ENCODE results near the gene CLPSL2.
A peak's percentile ranks its signal among the peaks of the same experiment; 100 is the strongest.

CLPSL2 gene

DNA sequence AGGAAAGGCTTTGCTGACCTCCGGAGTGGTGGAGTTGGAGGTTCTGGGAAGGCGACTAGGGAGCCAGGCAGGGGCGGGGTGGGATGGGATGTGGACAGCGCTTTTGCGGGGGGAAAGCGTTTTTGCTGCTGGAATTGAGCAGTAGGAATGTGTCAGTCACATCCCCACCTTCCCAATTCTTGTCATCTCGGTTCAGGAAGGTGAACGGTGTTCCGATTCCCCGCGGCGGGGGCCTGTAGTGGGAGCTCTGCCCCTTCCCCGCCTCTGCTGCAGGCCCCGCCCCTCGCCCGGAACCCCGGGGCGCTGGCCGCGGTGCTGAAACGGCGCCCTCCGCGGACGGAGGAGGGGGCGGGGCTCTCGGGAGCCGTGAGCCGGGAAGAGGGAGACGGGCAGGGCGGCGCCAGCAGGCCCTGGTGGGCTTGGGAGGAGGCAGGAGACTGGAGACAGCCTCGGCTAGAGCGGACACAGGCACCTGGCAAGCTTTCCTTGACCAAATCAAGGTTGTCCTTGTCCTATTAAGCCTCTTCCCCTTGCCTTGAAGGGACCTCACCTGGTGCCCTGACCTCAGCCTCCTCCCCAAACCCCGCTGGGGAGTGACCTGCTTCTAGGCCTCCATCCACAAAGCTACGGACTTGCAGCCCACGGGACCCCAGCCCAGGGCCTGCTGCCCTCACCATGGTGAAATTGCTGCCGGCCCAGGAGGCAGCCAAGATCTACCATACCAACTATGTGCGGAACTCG, 28.8 kb downstream of the CLPSL2 start, which contains the start of gene LHFPL5:
LHFPL5 (plus strand) TSS at position 357 of the 741 bp plus-strand sequence; CDS start at position 676, 319 bp downstream.
- peak within 1 kb of the TSS; percentile 56 for H3K4me2 ChIP-seq (ENCODE audit: insufficient read depth, low read length)
- no peak within 1 kb of the TSS for H2AFZ ChIP-seq (ENCODE audit: low read depth, low read length)
- peaks cover 7% of the 10 kb centered on the region for H3K4me1 ChIP-seq (ENCODE audit: insufficient read depth, low read length)
- TF ChIP-seq, protein P1, sequence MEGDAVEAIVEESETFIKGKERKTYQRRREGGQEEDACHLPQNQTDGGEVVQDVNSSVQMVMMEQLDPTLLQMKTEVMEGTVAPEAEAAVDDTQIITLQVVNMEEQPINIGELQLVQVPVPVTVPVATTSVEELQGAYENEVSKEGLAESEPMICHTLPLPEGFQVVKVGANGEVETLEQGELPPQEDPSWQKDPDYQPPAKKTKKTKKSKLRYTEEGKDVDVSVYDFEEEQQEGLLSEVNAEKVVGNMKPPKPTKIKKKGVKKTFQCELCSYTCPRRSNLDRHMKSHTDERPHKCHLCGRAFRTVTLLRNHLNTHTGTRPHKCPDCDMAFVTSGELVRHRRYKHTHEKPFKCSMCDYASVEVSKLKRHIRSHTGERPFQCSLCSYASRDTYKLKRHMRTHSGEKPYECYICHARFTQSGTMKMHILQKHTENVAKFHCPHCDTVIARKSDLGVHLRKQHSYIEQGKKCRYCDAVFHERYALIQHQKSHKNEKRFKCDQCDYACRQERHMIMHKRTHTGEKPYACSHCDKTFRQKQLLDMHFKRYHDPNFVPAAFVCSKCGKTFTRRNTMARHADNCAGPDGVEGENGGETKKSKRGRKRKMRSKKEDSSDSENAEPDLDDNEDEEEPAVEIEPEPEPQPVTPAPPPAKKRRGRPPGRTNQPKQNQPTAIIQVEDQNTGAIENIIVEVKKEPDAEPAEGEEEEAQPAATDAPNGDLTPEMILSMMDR (IDR thresholded peaks at IDR 0.05; ENCODE audit: borderline replicate concordance, extremely low read depth, low read length, poor library complexity, severe bottlenecking), result peak; percentile 7
- TF ChIP-seq EZH2 (IDR thresholded peaks at IDR 0.05; ENCODE audit: borderline replicate concordance, low read depth, low read length, severe bottlenecking), result no peak
- peak; percentile 75 for DNase-seq
- H3K36me3 ChIP-seq (ENCODE audit: insufficient read depth, low read length), result no peaks in the 10 kb centered on the region
- H3K27ac ChIP-seq (ENCODE audit: low read length), result no peak within 1 kb of the TSS
- H3K9ac ChIP-seq (ENCODE audit: low read depth, low read length), result no peak within 1 kb of the TSS
- no peaks in the 10 kb centered on the region for H3K79me2 ChIP-seq (ENCODE audit: insufficient read depth, low read length)
- ATAC-seq (ENCODE audit: insufficient read depth, low read depth), result peak; percentile 100
- no peaks in the 10 kb centered on the region for H3K27me3 ChIP-seq (ENCODE audit: insufficient read depth, low read length, poor library complexity)
- H3K9me3 ChIP-seq (ENCODE audit: insufficient read depth, low read length, severe bottlenecking), result no peaks in the 10 kb centered on the region
- 0 out of 2 replicates have a peak, but pooled peaks cover 2% of the 10 kb centered on the region for H4K20me1 ChIP-seq (ENCODE audit: insufficient read depth, low read length)
- no peak within 1 kb of the TSS for H3K4me3 ChIP-seq (ENCODE audit: low read depth in 1 of 2, low read length in 2 of 2)

DNA sequence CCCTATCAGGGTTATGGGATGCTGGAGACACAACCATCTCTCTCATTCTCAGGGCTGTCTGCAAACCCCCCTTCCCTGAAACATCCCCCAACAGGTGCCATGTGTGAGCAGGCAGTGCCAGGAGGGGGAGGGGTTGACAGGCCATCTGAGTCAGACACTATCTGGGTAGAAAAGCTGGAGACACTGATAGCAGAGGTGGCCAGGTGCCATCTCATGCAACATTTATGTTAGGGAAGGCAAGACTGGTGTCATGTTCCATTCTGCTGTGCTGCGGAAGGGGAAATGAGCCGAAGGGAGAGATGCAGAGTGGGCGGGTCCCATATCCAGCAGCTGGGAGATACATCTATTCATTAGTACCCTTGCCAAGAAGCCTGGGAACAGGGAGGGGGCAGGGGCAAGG, 32.3 kb downstream of the CLPSL2 start:
- H3K36me3 ChIP-seq (ENCODE audit: insufficient read depth, low read length), result no peaks in the 10 kb centered on the region
- no peak overlapping the region for H3K9ac ChIP-seq (ENCODE audit: low read depth, low read length)
- H3K4me2 ChIP-seq (ENCODE audit: insufficient read depth, low read length), result no peak overlapping the region
- no peak for TF ChIP-seq EZH2 (IDR thresholded peaks at IDR 0.05; ENCODE audit: borderline replicate concordance, low read depth, low read length, severe bottlenecking)
- TF ChIP-seq, protein P1 (IDR thresholded peaks at IDR 0.05; ENCODE audit: borderline replicate concordance, extremely low read depth, low read length, poor library complexity, severe bottlenecking), result no peak
- H3K27me3 ChIP-seq (ENCODE audit: insufficient read depth, low read length, poor library complexity), result no peaks in the 10 kb centered on the region
- no peak overlapping the region for H3K4me3 ChIP-seq (ENCODE audit: low read depth in 1 of 2, low read length in 2 of 2)
- no peaks in the 10 kb centered on the region for H3K9me3 ChIP-seq (ENCODE audit: insufficient read depth, low read length, severe bottlenecking)
- H2AFZ ChIP-seq (ENCODE audit: low read depth, low read length), result no peak overlapping the region
- peaks cover 7% of the 10 kb centered on the region for H3K4me1 ChIP-seq (ENCODE audit: insufficient read depth, low read length)
- ATAC-seq (ENCODE audit: insufficient read depth, low read depth) (no peak), DNase-seq (no peak)
- H3K79me2 ChIP-seq (ENCODE audit: insufficient read depth, low read length), result no peaks in the 10 kb centered on the region
- 0 out of 2 replicates have a peak, but pooled peaks cover 2% of the 10 kb centered on the region for H4K20me1 ChIP-seq (ENCODE audit: insufficient read depth, low read length)
- no peak overlapping the region for H3K27ac ChIP-seq (ENCODE audit: low read length)

DNA sequence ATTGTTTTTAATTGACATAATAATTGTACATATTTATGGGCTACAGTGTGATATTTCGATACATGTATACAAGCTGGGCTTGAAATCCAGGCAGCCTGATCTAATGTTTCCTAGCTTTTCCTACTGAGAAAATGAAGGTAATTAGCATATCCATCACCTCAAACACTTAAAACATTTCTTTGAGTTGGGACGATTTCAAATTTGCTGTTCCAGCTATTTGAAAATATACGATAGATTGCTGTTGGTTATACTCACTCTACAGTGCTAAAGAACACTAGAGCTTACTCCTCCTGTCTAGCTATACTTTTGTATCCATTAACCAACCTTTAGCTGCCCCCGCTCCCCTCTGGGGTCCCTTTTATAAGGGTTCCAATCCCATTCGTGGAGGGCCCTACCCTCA, 33.4 kb downstream of the CLPSL2 start:
- no peaks in the 10 kb centered on the region for H3K36me3 ChIP-seq (ENCODE audit: insufficient read depth, low read length)
- no peak overlapping the region for H2AFZ ChIP-seq (ENCODE audit: low read depth, low read length)
- no peak overlapping the region for H3K9ac ChIP-seq (ENCODE audit: low read depth, low read length)
- H3K4me2 ChIP-seq (ENCODE audit: insufficient read depth, low read length), result no peak overlapping the region
- DNase-seq (no peak), ATAC-seq (ENCODE audit: insufficient read depth, low read depth) (no peak)
- no peak for TF ChIP-seq EZH2 (IDR thresholded peaks at IDR 0.05; ENCODE audit: borderline replicate concordance, low read depth, low read length, severe bottlenecking)
- TF ChIP-seq, protein P1 (IDR thresholded peaks at IDR 0.05; ENCODE audit: borderline replicate concordance, extremely low read depth, low read length, poor library complexity, severe bottlenecking), result no peak
- peaks cover 6% of the 10 kb centered on the region for H3K4me1 ChIP-seq (ENCODE audit: insufficient read depth, low read length)
- H4K20me1 ChIP-seq (ENCODE audit: insufficient read depth, low read length), result 0 out of 2 replicates have a peak, but pooled peaks cover 2% of the 10 kb centered on the region
- H3K27ac ChIP-seq (ENCODE audit: low read length), result no peak overlapping the region
- H3K79me2 ChIP-seq (ENCODE audit: insufficient read depth, low read length), result no peaks in the 10 kb centered on the region
- no peak overlapping the region for H3K4me3 ChIP-seq (ENCODE audit: low read depth in 1 of 2, low read length in 2 of 2)
- H3K27me3 ChIP-seq (ENCODE audit: insufficient read depth, low read length, poor library complexity), result no peaks in the 10 kb centered on the region
- no peaks in the 10 kb centered on the region for H3K9me3 ChIP-seq (ENCODE audit: insufficient read depth, low read length, severe bottlenecking)

Measured in DND-41 (cell line).